Kidney capillary endothelial cell (primary cell): ENCODE data around the gene KCNJ15.

ENCODE experiments used
- DNase-seq: peaks from one replicate; pipeline ENCODE4 v3.0.0-alpha.2; 2018; ENCODE audit warnings: low spot score

Gene KCNJ15

GRCh38 chr21:38355992-38356781, 99.4 kb downstream of the KCNJ15 start:
- peak; percentile 73 for DNase-seq
